GM19035 (cell line): ENCODE measurements around the gene FRYL.

Source experiments
- ATAC-seq: cut with Tn5 transposase; IDR thresholded peaks from one replicate; pipeline ENCODE4 v1.9.1; 2021; ENCODE audit not compliant: unreplicated experiment

FRYL gene

GRCh38 chr4:48634688-48635308 is 145.3 kb downstream of the FRYL start:
- ATAC-seq = no peak

DNA sequence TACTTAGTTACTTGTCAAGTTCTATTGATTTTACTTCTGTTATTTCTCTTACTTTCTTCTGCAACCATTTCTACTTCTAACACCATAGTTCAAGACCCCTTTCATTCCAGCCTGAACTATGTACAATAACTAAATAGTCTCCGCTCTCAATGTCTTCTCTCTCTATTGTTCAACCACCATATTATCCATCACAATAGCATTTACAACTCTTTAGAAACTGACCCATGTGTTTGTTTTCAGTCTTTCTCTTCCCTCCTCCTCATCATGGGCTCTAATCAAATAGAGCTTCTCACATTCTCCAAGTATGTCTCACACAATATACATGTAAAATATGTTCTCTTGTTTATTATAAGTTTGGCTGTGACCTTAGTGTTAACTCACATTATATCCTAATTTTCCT is 146.4 kb downstream of the FRYL start:
- ATAC-seq = no peak

GRCh38 chr4:48629458-48629857 is 150.6 kb downstream of the FRYL start:
- no peak for ATAC-seq

DNA sequence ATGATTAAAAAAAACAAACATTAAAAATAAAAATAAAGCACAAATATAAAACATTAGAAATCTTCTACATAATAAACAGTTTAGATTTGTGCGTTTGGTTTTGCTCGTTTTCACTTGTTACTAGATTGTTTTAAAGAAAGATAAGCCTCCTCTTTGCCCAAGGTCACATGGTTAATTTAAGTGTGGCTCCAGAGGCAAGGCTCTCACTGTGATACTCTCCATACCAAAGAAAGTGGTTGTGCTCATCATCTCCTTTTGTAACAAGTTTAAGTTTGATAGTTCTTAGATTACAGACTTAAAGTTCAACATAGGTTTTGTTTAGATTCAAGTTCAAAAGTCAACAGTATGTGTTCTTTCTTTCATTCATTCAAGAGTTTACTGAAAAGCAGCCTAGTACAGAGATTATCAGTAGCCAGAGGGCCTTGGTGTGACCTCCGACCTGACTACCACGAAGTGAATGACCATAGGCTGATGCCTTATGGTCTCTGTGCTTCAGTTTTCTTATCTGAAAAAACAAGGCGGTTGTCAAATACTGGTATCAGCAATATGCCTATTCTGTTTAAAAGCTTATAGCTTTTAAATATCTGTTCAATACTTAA is 156.8 kb downstream of the FRYL start:
- no peak for ATAC-seq

DNA sequence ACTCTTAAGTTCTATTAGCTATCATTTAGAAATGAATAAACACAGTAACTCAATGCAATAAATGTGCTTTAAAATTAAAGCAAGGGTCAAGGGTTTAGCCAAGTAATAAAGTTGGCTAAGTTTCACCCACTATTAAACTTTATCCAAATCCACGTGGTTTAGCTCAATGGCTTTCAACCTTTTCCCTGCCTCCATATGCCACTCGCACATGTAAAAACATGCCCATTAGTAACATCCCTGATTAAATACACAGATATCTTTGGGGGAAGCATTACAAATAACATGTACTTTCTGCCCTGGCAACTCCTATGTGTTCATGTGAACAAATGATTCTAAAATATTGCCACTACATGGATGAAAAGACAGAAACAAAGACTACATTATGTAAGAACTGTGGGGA is 159.2 kb downstream of the FRYL start:
- ATAC-seq = no peak

DNA sequence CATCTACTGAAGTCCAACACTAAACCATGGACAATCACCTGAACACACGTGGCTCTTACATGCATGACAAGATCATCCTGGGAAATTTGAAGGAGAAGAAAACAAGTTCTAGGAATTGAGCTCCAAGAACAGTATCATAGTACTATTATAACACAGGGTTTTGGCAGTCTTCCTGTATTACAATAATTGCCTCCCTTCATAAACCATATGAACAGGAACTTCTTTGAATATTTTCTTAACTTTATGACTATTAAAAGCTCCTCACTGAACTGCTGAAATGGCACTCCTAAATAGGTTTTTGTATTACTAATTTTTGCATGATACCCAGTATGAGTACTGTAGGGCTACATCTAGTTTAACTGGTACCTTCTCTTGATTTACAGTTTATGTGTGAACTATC is 160.0 kb downstream of the FRYL start:
- no peak for ATAC-seq

GRCh38 chr4:48604527-48604926 is 175.6 kb downstream of the FRYL start:
- no peak for ATAC-seq

DNA sequence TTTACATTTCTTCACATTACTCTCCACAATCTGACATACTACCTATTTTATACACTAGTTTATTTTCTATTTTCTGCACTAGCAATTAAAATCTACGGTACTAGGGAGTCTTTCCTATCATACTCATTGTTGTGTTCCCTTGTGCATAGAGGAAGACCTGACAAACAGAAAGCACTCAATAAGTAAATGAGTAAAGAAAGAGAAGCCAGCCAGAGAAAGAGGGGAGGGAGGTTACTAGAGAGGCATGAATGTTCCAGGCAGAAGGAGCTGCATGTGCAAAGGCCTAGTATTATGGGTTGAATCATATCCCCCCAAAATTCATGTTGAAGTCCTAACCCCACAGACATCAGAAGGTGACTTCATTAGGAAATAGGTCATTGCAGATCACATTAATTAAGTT is 176.0 kb downstream of the FRYL start:
- ATAC-seq = no peak

DNA sequence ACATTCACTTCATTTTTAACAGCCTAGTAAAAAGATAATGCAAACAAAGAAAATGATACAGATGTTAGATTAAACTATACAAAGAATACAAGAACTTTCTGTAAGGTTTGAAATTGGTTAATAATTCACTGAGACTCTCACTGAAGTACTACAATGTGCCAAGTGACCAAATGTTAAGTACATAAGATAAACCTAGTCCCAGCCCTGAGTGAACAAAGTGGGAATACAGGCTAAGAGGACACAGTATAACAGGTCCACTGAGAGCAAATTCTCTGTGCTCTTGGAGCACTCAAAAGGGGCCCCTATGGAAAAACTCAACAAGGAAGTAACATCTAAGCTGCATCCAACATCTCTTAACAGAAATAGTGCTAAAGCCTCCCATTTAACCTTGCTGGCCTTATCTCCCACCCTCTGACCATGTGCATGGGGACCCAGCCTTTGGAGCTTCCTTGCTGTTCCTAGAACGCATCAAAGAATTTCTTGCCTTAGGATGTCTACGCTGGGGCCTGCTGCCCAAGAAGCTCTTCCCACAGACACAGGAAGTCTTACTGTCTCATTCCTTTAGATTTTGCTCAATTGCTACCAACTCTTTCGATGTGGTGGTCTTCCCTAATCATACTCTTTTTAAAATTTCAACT is 176.6 kb downstream of the FRYL start:
- ATAC-seq = no peak

GRCh38 chr4:48602763-48603162 is 177.3 kb downstream of the FRYL start:
- ATAC-seq = no peak

GRCh38 chr4:48602222-48602621 is 177.9 kb downstream of the FRYL start:
- ATAC-seq = no peak

- ATAC-seq = no peak
These were observed 183.7 kb downstream of the FRYL start for GRCh38 chr4:48596336-48596735.

- no peak for ATAC-seq
These were observed 185.9 kb downstream of the FRYL start for GRCh38 chr4:48594180-48594579.

DNA sequence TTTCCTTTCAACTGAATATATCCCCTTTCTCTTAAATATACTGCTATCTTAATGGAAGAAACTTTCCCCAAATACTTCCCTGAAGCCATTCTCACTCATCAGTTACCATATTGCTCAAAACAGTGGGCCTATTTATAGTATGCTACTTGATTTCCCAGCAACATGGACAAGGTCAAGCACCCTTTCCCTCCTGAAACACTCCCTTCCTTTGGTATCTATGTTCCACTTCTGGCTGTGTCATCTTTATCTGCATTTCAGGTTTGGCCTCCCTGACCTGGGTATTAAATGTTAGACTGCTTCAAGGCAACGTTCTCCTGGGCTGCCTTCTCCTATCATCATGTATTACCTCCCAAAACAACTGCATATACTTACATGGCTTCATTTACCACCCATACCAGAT is 188.7 kb downstream of the FRYL start:
- no peak for ATAC-seq

- no peak for ATAC-seq
These were observed 189.2 kb downstream of the FRYL start for GRCh38 chr4:48590884-48591283.

DNA sequence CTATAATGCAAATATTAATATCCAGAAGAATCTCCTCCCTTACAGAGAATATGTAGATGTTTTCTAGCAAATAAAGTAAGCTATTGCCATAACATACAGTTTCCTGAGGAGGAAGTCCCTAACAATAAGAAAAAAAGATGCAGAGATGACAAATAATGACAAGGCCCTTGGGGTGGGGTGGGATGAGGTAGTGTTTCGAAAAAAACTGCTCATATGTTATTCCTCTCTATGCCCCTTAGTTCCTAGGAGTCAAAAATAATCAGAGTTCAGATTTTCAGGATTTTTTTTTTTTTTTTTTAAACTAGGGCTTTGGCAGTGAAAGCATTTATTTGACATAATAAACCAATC is 191.0 kb downstream of the FRYL start:
- no peak for ATAC-seq

- no peak for ATAC-seq
These were observed 191.6 kb downstream of the FRYL start for GRCh38 chr4:48588230-48589097.

GRCh38 chr4:48585401-48585800 is 194.7 kb downstream of the FRYL start:
- no peak for ATAC-seq

DNA sequence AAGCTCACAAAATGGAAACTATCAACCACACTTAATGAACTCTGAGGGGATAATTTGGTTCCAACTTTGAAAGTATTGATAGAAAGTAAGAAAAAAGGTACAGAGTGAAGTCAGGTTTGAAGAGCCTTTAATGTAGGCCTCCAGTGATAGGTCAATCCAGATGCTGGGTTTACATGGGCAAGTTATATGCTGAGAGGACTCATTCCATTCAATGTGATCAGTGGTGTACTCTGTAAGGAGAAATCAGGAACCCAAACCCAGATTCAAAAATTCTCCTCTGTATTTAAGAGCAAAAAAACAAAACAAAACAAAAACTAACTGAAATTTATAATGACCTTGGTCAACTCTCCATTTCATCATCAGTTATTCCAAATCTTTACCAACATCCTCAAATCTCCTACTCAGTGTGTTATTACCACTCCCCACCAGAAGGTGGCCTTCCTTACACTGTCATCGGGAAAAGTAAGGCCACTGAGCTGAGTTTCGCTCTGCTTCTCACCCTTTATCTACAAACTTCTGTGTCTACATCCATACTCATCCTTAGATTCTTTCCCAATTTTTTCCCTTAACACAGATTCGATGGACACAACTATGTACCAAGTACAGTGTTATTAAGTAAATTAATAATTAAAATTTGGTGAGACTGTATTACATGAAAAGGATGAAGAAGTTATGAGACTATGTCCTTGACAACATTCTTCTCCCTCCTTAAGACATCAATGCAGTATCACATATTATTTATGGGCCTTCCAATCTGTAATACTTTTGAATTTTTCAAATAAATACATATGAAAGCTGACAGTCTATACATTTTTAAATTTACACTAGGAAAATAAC is 201.7 kb downstream of the FRYL start:
- peak; percentile 69 for ATAC-seq

- no peak for ATAC-seq
These were observed 204.1 kb downstream of the FRYL start for GRCh38 chr4:48575964-48576363.

GRCh38 chr4:48571471-48571870 is 208.6 kb downstream of the FRYL start:
- no peak for ATAC-seq
